Erythroblast (primary cell): ENCODE data around the gene MYO16.

Source experiments
- DNase-seq, 2 experiments: peaks; one replicate each; lab custom pipeline; 2025; lab: John Stamatoyannopoulos, UW
- GATA1 ChIP-seq: IDR thresholded peaks from 2 replicates; pipeline ENCODE4 v1.6.1; 2011; ENCODE audit warnings: low read depth, mild to moderate bottlenecking, control low read depth, low read length, moderate library complexity
- POLR2A ChIP-seq: IDR thresholded peaks from 2 replicates; pipeline ENCODE4 v1.6.1; 2011; ENCODE audit warnings: mild to moderate bottlenecking, low read length

Gene MYO16

DNA sequence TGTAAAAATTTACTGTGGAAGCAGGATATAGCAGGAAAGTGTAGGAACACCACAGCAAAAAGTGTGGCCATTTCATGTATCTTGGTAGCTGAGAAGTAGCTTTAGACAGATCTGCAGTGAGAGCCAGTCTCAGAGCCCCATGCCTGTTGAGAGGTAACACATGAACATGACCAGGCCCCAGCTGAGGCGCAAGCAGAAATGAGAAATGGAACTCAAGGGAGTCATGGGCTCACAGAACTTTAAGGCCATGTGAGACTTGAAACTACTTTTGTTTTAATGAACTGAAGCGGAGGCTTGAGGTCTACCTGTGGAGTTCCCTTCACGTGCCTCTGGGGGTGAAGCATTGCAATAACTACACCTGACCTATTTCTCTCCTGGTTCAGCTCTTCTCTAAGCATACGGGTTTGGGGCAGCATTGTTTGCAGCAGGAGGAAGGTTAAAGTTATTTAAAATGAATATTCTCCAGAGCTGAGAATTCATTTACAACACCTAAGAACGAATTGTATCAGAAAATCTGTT, 3.3 kb downstream of the MYO16 start:
- TF ChIP-seq GATA1, result no peak
- TF ChIP-seq POLR2A, result no peak
- DNase-seq, result no peak

DNA sequence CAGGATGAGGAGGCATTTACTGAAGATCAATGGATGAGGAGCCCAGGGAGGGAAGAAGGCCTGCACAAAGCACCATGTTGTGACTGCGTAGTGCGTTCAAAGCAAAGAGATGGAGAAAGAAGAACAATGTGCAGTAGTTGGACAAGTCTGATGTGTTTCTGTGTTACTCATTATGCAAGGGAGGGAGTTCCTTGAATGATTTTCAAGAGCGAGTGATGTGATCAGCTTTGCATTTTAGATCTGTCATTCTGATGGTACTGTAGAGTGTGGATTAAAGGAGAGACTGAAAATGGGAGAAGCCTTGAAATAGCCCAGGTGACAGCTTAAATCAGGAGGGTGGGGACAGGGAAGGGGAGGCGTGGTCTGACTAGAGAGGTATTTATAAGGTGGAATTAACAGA, 9.5 kb downstream of the MYO16 start:
- no peak for TF ChIP-seq POLR2A
- no peak for TF ChIP-seq GATA1
- no peak for DNase-seq

DNA sequence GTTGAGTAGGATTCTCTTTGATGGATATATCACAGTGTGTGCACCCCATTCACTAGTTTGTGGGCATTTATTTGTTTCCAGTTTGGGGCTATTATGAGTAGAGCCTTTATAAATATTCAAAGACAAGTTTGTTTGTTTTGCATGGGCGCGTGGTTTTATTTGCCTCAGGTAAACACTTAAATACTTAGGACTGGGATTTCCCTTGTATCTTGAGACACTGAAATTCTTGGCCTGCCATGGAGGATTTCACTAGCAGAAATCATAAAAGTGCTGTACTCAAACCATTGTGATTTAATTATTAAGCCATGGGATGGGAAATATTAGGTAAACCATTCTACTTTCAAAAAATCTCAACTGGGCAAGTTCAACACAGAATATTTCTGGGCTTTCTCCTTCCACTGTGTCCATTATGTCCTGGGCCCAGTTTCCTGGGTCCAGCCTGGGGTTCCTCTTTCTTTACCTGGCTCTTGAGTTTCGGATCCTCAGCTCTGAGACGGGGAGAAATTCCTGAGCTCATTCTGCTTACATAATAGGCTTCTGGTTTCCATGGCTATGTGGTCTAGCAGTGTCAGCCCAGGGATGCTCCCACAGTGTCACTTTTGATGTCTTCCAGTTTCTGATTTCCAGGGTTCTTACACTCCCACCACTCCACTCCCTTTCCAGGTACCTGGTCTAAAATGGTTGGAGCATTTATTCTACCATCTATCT, 14.4 kb downstream of the MYO16 start:
- DNase-seq, result no peak
- TF ChIP-seq GATA1 (no peak), POLR2A (no peak)

DNA sequence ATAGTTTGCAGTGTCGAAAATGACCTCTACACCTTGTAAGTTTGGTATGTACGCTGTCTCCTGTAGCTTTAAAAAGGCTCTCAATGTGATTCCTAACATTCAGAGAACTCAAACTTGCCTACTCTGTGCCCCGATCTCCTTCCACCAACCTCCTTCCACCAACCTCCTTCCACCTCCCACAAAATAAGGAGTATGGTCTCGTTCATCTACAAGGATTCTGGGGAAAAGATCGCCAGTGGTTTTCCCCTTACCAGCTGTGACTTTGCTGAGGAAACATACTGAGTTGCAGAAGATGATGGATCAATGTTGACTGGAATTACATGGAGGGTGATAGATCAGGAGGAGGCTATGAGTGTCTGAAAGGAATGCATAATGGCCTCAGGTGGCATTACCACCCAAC, 16.0 kb downstream of the MYO16 start:
- TF ChIP-seq POLR2A (no peak), GATA1 (no peak)
- DNase-seq, result no peak

DNA sequence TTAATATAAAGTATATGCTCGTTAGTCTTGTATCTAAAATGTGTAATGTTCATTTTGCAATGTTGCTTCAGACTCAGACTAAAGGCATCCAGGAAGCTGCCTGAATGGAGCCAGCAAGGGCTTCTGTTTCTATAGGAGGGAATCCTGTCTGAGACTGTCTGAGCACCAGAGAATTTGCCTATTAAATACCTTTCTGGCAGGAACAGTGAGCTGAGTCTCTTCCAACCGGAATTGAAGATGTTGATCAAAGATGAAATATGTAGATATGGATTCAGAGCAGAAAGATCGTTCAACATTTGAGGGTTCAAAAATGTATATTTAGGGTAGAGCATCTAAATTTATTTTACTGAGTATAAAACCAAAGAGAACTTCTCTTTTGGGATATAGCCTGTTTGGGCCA, 20.9 kb downstream of the MYO16 start:
- no peak for DNase-seq
- TF ChIP-seq GATA1 (no peak), POLR2A (no peak)

DNA sequence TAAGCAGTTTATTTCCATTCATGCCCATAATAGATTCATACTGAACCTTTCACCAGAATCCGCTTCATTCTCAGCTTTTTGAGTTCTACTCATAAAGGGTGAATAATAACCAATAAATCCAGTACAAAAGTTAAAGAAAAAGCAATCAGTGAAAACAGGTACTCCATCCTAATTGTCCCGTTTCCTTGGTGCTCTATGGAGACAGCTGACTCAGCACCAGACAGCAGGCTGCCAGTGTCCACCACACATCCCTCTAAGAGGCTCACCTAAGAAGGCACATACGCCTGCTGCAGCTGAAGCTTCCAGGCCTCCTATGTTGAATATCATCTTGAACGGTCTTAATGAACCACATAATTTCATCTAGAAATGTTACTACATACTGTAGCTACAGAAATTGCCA, 27.3 kb downstream of the MYO16 start:
- TF ChIP-seq POLR2A (no peak), GATA1 (no peak)

GRCh38 chr13:108657519-108657918, 28.1 kb downstream of the MYO16 start:
- no peak for DNase-seq
- TF ChIP-seq GATA1, result no peak
- no peak for TF ChIP-seq POLR2A

More for the DNA sequence above, 27.3 kb downstream of the MYO16 start:
- no peak for DNase-seq

- TF ChIP-seq POLR2A, result no peak
- no peak for TF ChIP-seq GATA1
- DNase-seq, result no peak
These were observed 33.1 kb downstream of the MYO16 start for GRCh38 chr13:108662528-108662927.

GRCh38 chr13:108663710-108664109, 34.3 kb downstream of the MYO16 start:
- TF ChIP-seq GATA1 (no peak), POLR2A (no peak)

DNA sequence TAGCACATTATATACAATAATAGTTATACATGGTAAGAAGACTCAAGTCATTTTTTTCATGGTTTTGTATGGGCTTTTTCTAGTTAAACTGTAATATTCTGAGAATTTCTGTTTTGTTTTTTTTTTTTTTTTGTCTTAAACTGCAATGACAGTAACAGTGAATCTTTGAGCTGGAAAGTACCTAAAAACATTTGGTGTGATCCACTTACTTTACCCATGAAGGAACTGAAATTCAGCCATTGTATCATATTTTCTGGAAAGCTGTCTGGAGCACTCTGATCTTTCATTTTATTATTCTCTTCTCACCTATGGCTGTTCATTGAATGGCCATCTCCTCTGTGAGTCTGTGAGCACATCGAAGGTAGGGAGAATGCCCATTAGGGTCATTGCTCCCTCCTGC, 37.8 kb downstream of the MYO16 start:
- TF ChIP-seq POLR2A (no peak), GATA1 (no peak)
- DNase-seq, result no peak

More at GRCh38 chr13:108663710-108664109, 34.3 kb downstream of the MYO16 start:
- DNase-seq, result no peak

GRCh38 chr13:108669381-108669780, 40.0 kb downstream of the MYO16 start:
- no peak for TF ChIP-seq POLR2A
- TF ChIP-seq GATA1, result no peak
- DNase-seq, result no peak

DNA sequence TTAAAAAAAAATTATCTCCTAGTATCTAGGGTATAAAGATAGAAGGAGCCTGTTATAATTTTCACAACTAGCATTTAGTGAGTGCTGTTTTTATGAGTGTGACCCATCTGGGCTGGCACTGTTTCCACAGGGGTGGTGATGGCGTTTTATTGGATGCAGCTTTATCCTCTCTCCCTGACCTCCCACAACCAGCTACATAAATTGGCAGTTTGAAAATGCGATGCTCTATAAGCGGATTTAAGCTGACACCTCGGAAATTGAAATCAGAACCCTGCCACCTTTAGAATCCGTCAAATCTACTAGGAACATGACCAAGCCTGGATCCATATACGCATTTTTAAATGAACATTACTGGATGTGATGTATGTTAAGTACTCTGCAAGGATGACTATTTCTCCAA, 44.9 kb downstream of the MYO16 start:
- DNase-seq, result no peak
- TF ChIP-seq GATA1 (no peak), POLR2A (no peak)

DNA sequence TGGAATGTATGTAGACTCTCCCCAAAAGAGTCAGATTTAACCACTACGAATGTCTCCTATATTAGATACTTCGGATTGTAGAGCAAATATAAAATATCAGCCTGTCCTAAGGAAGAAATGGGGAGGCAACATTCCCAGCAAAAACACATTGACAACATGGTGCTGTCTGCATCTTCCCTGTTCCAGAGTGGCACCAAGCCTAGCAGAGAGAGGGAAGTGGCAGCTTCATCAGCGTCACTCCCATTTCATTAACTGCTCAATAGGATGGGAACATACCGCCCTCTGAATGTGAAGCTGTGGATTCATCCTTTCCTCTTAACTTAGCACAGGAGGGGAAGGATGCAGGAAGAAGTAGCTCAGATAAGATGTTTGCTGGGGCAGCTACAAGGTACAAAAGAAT, 45.4 kb downstream of the MYO16 start:
- DNase-seq, result no peak
- TF ChIP-seq GATA1 (no peak), POLR2A (no peak)

- no peak for TF ChIP-seq GATA1
- no peak for TF ChIP-seq POLR2A
- DNase-seq, result no peak
These were observed 47.2 kb downstream of the MYO16 start for GRCh38 chr13:108676620-108677019.

- no peak for TF ChIP-seq GATA1
- no peak for TF ChIP-seq POLR2A
- no peak for DNase-seq
These were observed 48.4 kb downstream of the MYO16 start for GRCh38 chr13:108677806-108678205.
